CD14-positive monocyte (primary cell): ENCODE measurements around the gene GLRA2. TPM values are rescaled to one million over a fixed set of nuclear protein-coding genes. Genes with fewer than 3 reads are reported as not detected.

Source experiments
- DNase-seq, 3 donors: peaks; one replicate each; pipeline ENCODE4 v3.0.0-alpha.2; 2011 to 2022
- H2AFZ ChIP-seq: 2 replicates; pipeline ENCODE4 v1.6.0; 2012; ENCODE audit warnings: mild to moderate bottlenecking, low read depth, low read length, inconsistent platforms; ENCODE audit not compliant: insufficient read depth, poor library complexity, severe bottlenecking
- H3K27ac ChIP-seq, 2 donors: 1 replicate in 1 of 2; 2 replicates in 1 of 2; pipeline ENCODE4 v1.5.1; 2012 to 2013; ENCODE audit warnings: low read length in 2 of 2, control low read depth in 1 of 2, inconsistent platforms in 1 of 2, low read depth in 1 of 2, mild to moderate bottlenecking in 1 of 2
- H3K27me3 ChIP-seq, 2 donors: one replicate each; pipeline versions ENCODE4 v1.6.0 to v1.6.1; 2011 to 2013; ENCODE audit warnings: low read length in 2 of 2; ENCODE audit not compliant: control insufficient read depth in 2 of 2, insufficient read depth in 2 of 2
- H3K36me3 ChIP-seq, 2 donors: replicated peaks in 1 of 2; 1 replicate in 1 of 2; 2 replicates in 1 of 2; pipeline versions ENCODE4 v1.5.1 to v1.6.1; 2012 to 2013; ENCODE audit warnings: low read length in 2 of 2, control low read depth in 1 of 2, inconsistent platforms in 1 of 2, mild to moderate bottlenecking in 1 of 2; ENCODE audit not compliant: insufficient read depth in 2 of 2, control insufficient read depth in 1 of 2
- H3K4me1 ChIP-seq, 2 donors: 1 replicate in 1 of 2; 2 replicates in 1 of 2; pipeline versions ENCODE4 v1.5.1 to v1.6.1; 2012 to 2013; ENCODE audit warnings: low read length in 2 of 2, control low read depth in 1 of 2, inconsistent platforms in 1 of 2, mild to moderate bottlenecking in 1 of 2, moderate library complexity in 1 of 2; ENCODE audit not compliant: insufficient read depth in 2 of 2, control insufficient read depth in 1 of 2
- H3K4me2 ChIP-seq: replicated peaks from 2 replicates; pipeline ENCODE3; 2012; ENCODE audit warnings: low read length, moderate library complexity, mild to moderate bottlenecking; ENCODE audit not compliant: poor library complexity, severe bottlenecking; ENCODE audit errors: extremely low read depth
- H3K4me3 ChIP-seq, 3 experiments: fragments of 200-600 bp in 1 of 3; sonication (generic) in 1 of 3; replicated peaks in 1 of 3; 1 replicate in 2 of 3; 2 replicates in 1 of 3; pipeline ENCODE4 v1.5.1; 2011 to 2013; ENCODE audit warnings: low read length in 3 of 3, mild to moderate bottlenecking in 3 of 3, control low read depth in 2 of 3, low read depth in 2 of 3, inconsistent platforms in 1 of 3, moderate library complexity in 1 of 3
- H3K79me2 ChIP-seq: 2 replicates; pipeline ENCODE4 v1.6.0; 2012; ENCODE audit warnings: mild to moderate bottlenecking, control low read depth, inconsistent platforms, low read length, moderate library complexity; ENCODE audit not compliant: insufficient read depth
- H3K9ac ChIP-seq: 2 replicates; pipeline ENCODE4 v1.6.0; 2017; ENCODE audit warnings: low read length, mild to moderate bottlenecking; ENCODE audit not compliant: insufficient read depth, poor library complexity, severe bottlenecking
- H3K9me3 ChIP-seq, 2 donors: replicated peaks in 1 of 2; 1 replicate in 1 of 2; 2 replicates in 1 of 2; pipeline versions ENCODE4 v1.5.1 to v1.6.1; 2012 to 2013; ENCODE audit warnings: low read length in 2 of 2, control low read depth in 1 of 2; ENCODE audit not compliant: control insufficient read depth in 1 of 2, insufficient read depth in 1 of 2
- H4K20me1 ChIP-seq: 2 replicates; pipeline ENCODE4 v1.6.0; 2012; ENCODE audit warnings: mild to moderate bottlenecking, low read length, control low read depth, moderate library complexity; ENCODE audit not compliant: insufficient read depth
- H3K27ac Mint-ChIP-seq, 7 donors: one replicate each; pipeline ENCODE4 v1.8.0; 2020; ENCODE audit warnings: mild to moderate bottlenecking in 7 of 7, mixed read lengths in 7 of 7, moderate library complexity in 6 of 7, inconsistent platforms in 2 of 7
- H3K27me3 Mint-ChIP-seq, 3 donors: one replicate each; pipeline ENCODE4 v1.8.0; 2021 to 2022; ENCODE audit warnings: low read depth in 3 of 3, mild to moderate bottlenecking in 3 of 3, mixed read lengths in 3 of 3, moderate library complexity in 3 of 3, inconsistent platforms in 1 of 3
- H3K36me3 Mint-ChIP-seq, 2 donors: one replicate each; pipeline ENCODE4 v1.8.0; 2020; ENCODE audit warnings: mixed read lengths in 2 of 2, inconsistent platforms in 1 of 2, mild to moderate bottlenecking in 1 of 2
- H3K4me1 Mint-ChIP-seq: one replicate; pipeline ENCODE4 v1.8.0; 2020; ENCODE audit warnings: mild to moderate bottlenecking, mixed read lengths
- H3K4me3 Mint-ChIP-seq, 2 donors: one replicate each; pipeline ENCODE4 v1.8.0; 2020; ENCODE audit warnings: mild to moderate bottlenecking in 2 of 2, mixed read lengths in 2 of 2, moderate library complexity in 1 of 2
- H3K9me3 Mint-ChIP-seq, 7 donors: one replicate each; pipeline ENCODE4 v1.8.0; 2020 to 2022; ENCODE audit warnings: mixed read lengths in 7 of 7, mild to moderate bottlenecking in 6 of 7, moderate library complexity in 6 of 7, inconsistent platforms in 2 of 7
- WGBS: methylation state at CpG from one replicate; pipeline ENCODE4 v1.1.5; 2013; ENCODE audit warnings: missing lambda C conversion rate; ENCODE audit not compliant: insufficient coverage; 5-methylcytosine and 5-hydroxymethylcytosine counted together
- intact Hi-C, 2 donors: fragments of 100-400 bp; cut with micrococcal nuclease; formaldehyde crosslinking; loops; one replicate each; pipeline versions ENCODE4 v1.15.0 to v1.15.1; 2023
- polyA plus RNA-seq, 3 donors: library from polyadenylated mRNA; depleted of rRNA in 1 of 3; unstranded in 2 of 3; stranded (reverse) in 1 of 3; fragments of 300-500 nt in 2 of 3; fragments of >200 nt in 1 of 3; fragmentation: Illumina TruSeq in 2 of 3; gene quantifications; 1 replicate in 2 of 3; 2 replicates in 1 of 3; pipeline ENCODE4 v1.2.3, GENCODE V29; 2012 to 2021
- TF ChIP-seq, protein P1 (sequence below): fragments of 200-600 bp; IDR thresholded peaks from one replicate; pipeline ENCODE4 v1.8.0; 2022; ENCODE audit warnings: antibody characterized with exemption, mild to moderate bottlenecking

The GLRA2 gene
- polyA plus RNA-seq, 3 donors, result not detected

DNA sequence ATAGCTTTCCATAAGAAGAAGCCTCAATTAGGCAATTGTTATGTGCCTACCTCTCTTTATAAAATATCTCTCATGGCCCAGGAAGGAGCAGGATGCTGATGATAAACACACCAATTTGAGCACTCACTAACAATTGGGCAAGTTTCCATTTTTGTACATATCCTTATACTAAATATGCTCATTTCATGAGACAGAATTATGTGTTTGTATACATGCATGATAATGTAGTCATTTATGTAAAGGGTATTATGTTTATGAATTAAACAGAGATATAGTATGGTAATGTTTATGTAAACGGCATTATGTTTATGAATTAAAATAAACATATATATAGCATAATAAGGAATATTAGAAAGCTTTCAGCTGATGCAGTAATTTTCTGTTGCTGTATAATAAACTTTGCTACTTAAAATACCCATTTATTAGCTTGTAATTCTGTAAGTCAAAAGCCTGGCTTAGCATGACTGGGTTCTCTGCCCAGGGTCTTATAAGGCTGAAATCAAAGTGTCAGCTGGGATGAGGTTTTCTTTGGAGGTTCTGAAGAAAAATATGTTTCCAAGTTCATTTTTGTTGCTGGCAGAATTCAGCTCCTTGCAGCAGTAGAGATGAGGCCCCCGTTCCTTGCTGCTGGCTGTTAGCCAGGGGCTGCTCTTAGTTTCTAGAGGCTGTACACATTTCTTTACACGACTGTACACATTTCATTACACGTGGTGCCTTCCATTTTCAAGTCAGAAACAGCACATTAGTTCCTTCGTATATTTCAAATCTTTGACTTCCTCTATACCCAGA, 89.0 kb downstream of the GLRA2 start:
- no peak overlapping the region for H3K4me2 ChIP-seq
- no peaks in the 10 kb centered on the region for H3K27me3 ChIP-seq
- H3K9me3 Mint-ChIP-seq, result peaks cover 0 to 7% (median 2%) of the 10 kb centered on the region in 7 donors
- no peak overlapping the region for H3K4me3 Mint-ChIP-seq
- 88% methylated on average over 3 of the region's 5 CpGs for WGBS
- no peak overlapping the region for H3K4me3 ChIP-seq
- no peaks in the 10 kb centered on the region for H3K4me1 ChIP-seq
- H3K9ac ChIP-seq, result no peak overlapping the region
- intact Hi-C loops, result no loop called here
- no peak for DNase-seq
- no peaks in the 10 kb centered on the region for H3K36me3 Mint-ChIP-seq
- H2AFZ ChIP-seq, result no peak overlapping the region
- no peaks in the 10 kb centered on the region for H3K27me3 Mint-ChIP-seq
- H3K27ac Mint-ChIP-seq, result no peak overlapping the region
- no peak overlapping the region for H3K27ac ChIP-seq
- H3K36me3 ChIP-seq, result no peaks in the 10 kb centered on the region
- H3K4me1 Mint-ChIP-seq, result no peaks in the 10 kb centered on the region
- no peaks in the 10 kb centered on the region for H3K79me2 ChIP-seq
- H3K9me3 ChIP-seq, result no peaks in the 10 kb centered on the region
- TF ChIP-seq, protein P1, sequence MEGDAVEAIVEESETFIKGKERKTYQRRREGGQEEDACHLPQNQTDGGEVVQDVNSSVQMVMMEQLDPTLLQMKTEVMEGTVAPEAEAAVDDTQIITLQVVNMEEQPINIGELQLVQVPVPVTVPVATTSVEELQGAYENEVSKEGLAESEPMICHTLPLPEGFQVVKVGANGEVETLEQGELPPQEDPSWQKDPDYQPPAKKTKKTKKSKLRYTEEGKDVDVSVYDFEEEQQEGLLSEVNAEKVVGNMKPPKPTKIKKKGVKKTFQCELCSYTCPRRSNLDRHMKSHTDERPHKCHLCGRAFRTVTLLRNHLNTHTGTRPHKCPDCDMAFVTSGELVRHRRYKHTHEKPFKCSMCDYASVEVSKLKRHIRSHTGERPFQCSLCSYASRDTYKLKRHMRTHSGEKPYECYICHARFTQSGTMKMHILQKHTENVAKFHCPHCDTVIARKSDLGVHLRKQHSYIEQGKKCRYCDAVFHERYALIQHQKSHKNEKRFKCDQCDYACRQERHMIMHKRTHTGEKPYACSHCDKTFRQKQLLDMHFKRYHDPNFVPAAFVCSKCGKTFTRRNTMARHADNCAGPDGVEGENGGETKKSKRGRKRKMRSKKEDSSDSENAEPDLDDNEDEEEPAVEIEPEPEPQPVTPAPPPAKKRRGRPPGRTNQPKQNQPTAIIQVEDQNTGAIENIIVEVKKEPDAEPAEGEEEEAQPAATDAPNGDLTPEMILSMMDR, result no peak
- no peaks in the 10 kb centered on the region for H4K20me1 ChIP-seq

- no peaks in the 10 kb centered on the region for H4K20me1 ChIP-seq
- H3K9me3 ChIP-seq, result no peaks in the 10 kb centered on the region
- TF ChIP-seq, protein P1, result no peak
- no peak overlapping the region for H3K27ac ChIP-seq
- H3K27me3 ChIP-seq, result no peaks in the 10 kb centered on the region
- intact Hi-C loops, result no loop called here
- no peak overlapping the region for H2AFZ ChIP-seq
- H3K4me1 ChIP-seq, result no peaks in the 10 kb centered on the region
- peaks cover 0 to 11% (median 2%) of the 10 kb centered on the region in 7 donors for H3K9me3 Mint-ChIP-seq
- H3K36me3 Mint-ChIP-seq, result no peaks in the 10 kb centered on the region
- no peak overlapping the region for H3K9ac ChIP-seq
- H3K36me3 ChIP-seq, result no peaks in the 10 kb centered on the region
- no peaks in the 10 kb centered on the region for H3K4me1 Mint-ChIP-seq
- no peak overlapping the region for H3K27ac Mint-ChIP-seq
- no CpG with 5 or more reads among the region's 3 CpGs for WGBS
- H3K27me3 Mint-ChIP-seq, result peaks cover 0 to 3% (median 3%) of the 10 kb centered on the region in 3 donors
- no peak overlapping the region for H3K4me3 Mint-ChIP-seq
- no peak overlapping the region for H3K4me2 ChIP-seq
- no peaks in the 10 kb centered on the region for H3K79me2 ChIP-seq
- H3K4me3 ChIP-seq, result no peak overlapping the region
- no peak for DNase-seq
Measured at GRCh38 chrX:14630733-14631132, 101.4 kb downstream of the GLRA2 start.
